ENCODE results near the gene RPL5.

The RPL5 gene

GRCh38 chr1:92820551-92820950, 11.3 kb upstream of the RPL5 start:
- no peak for DNase-seq

GRCh38 chr1:92822879-92823278, 9.0 kb upstream of the RPL5 start:
- DNase-seq, result no peak

GRCh38 chr1:92826792-92827191, 5.0 kb upstream of the RPL5 start:
- DNase-seq, result no peak

GRCh38 chr1:92831368-92831761, 475 bp upstream of the RPL5 start:
- DNase-seq, result no peak

- DNase-seq, result no peak
Measured at GRCh38 chr1:92832537-92833114, 786 bp downstream of the RPL5 start.

- no peak for DNase-seq
Measured at GRCh38 chr1:92833840-92834239, 2.0 kb downstream of the RPL5 start.

GRCh38 chr1:92834617-92835016, 2.8 kb downstream of the RPL5 start:
- no peak for DNase-seq

- DNase-seq, result no peak
Measured at GRCh38 chr1:92837062-92837461, 5.2 kb downstream of the RPL5 start.

- no peak for DNase-seq
Measured at GRCh38 chr1:92838519-92838918, 6.7 kb downstream of the RPL5 start.

GRCh38 chr1:92839442-92839841, 7.6 kb downstream of the RPL5 start:
- no peak for DNase-seq

- no peak for DNase-seq
Measured at GRCh38 chr1:92840600-92840999, 8.8 kb downstream of the RPL5 start.

- DNase-seq, result no peak
Measured at GRCh38 chr1:92842082-92843045, 10.5 kb downstream of the RPL5 start.

GRCh38 chr1:92843046-92843423, 11.2 kb downstream of the RPL5 start:
- no peak for DNase-seq

GRCh38 chr1:92843429-92844352, 11.9 kb downstream of the RPL5 start:
- DNase-seq, result no peak

GRCh38 chr1:92844439-92844838, 12.6 kb downstream of the RPL5 start:
- no peak for DNase-seq

GRCh38 chr1:92845908-92846307, 14.1 kb downstream of the RPL5 start:
- no peak for DNase-seq

GRCh38 chr1:92848201-92848600, 16.4 kb downstream of the RPL5 start:
- DNase-seq, result no peak

GRCh38 chr1:92850019-92850418, 18.2 kb downstream of the RPL5 start:
- no peak for DNase-seq

GRCh38 chr1:92851729-92852128, 19.9 kb downstream of the RPL5 start:
- peak; percentile 66 for DNase-seq

- DNase-seq, result no peak
Measured at GRCh38 chr1:92853299-92853698, 21.5 kb downstream of the RPL5 start.

- DNase-seq, result no peak
Measured at GRCh38 chr1:92854101-92854785, 22.4 kb downstream of the RPL5 start.

GRCh38 chr1:92855236-92855635, 23.4 kb downstream of the RPL5 start:
- DNase-seq, result no peak

GRCh38 chr1:92857817-92858216, 26.0 kb downstream of the RPL5 start:
- DNase-seq, result no peak
